ENCODE measurements around the gene SRRM1.
"Not testable (repeated sequence)": the region's sequence is repeated elsewhere in the genome, so short reads cannot be mapped to it uniquely, and the experiment has no call there.

The SRRM1 gene

GRCh38 chr1:24696041-24696755 lies 53.1 kb downstream of the SRRM1 start:
- no peak for DNase-seq

- DNase-seq = no peak
Measured at GRCh38 chr1:24696756-24697330, 53.7 kb downstream of the SRRM1 start.

GRCh38 chr1:24697453-24698001 lies 54.4 kb downstream of the SRRM1 start:
- DNase-seq = not testable (repeated sequence)

GRCh38 chr1:24698326-24698725 lies 55.2 kb downstream of the SRRM1 start:
- not testable (repeated sequence) for DNase-seq

- DNase-seq = no peak
Measured at GRCh38 chr1:24699628-24700027, 56.5 kb downstream of the SRRM1 start.

GRCh38 chr1:24702511-24703293 lies 59.6 kb downstream of the SRRM1 start:
- DNase-seq = no peak

GRCh38 chr1:24704411-24705259 lies 61.5 kb downstream of the SRRM1 start:
- DNase-seq = no peak

- no peak for DNase-seq
Measured at GRCh38 chr1:24705260-24706073, 62.4 kb downstream of the SRRM1 start.

- not testable (repeated sequence) for DNase-seq
Measured at GRCh38 chr1:24706074-24706389, 62.9 kb downstream of the SRRM1 start.

- no peak for DNase-seq
Measured at GRCh38 chr1:24707687-24708086, 64.6 kb downstream of the SRRM1 start.

GRCh38 chr1:24708938-24709337 lies 65.8 kb downstream of the SRRM1 start:
- DNase-seq = no peak

- DNase-seq = no peak
Measured at GRCh38 chr1:24709791-24710441, 66.8 kb downstream of the SRRM1 start.

GRCh38 chr1:24711329-24711728 lies 68.2 kb downstream of the SRRM1 start:
- no peak for DNase-seq

GRCh38 chr1:24713176-24713575 lies 70.1 kb downstream of the SRRM1 start:
- no peak for DNase-seq

- no peak for DNase-seq
Measured at GRCh38 chr1:24713736-24714135, 70.6 kb downstream of the SRRM1 start.

- no peak for DNase-seq
Measured at GRCh38 chr1:24714859-24715520, 71.9 kb downstream of the SRRM1 start.

- no peak for DNase-seq
Measured at GRCh38 chr1:24715658-24716057, 72.6 kb downstream of the SRRM1 start.

- no peak for DNase-seq
Measured at GRCh38 chr1:24717887-24718650, 75.0 kb downstream of the SRRM1 start.

- DNase-seq = no peak
Measured at GRCh38 chr1:24720152-24720551, 77.0 kb downstream of the SRRM1 start.

GRCh38 chr1:24721533-24721932 lies 78.4 kb downstream of the SRRM1 start:
- DNase-seq = no peak

All from activated CD8-positive, alpha-beta memory T cell treated with anti-CD3 and anti-CD28 coated beads, Interleukin-2, amount 50 U/mL, for 4 hours (primary cell).